CD4-positive, alpha-beta T cell treated with Interleukin-6 at 100 ng/mL for 8 hours (primary cell): ENCODE results near the gene GLB1L.

Experiments
- DNase-seq: peaks from one replicate; pipeline ENCODE4 v3.0.0-alpha.2; 2020; ENCODE audit warnings: mixed read lengths, low spot score

GLB1L gene

DNA sequence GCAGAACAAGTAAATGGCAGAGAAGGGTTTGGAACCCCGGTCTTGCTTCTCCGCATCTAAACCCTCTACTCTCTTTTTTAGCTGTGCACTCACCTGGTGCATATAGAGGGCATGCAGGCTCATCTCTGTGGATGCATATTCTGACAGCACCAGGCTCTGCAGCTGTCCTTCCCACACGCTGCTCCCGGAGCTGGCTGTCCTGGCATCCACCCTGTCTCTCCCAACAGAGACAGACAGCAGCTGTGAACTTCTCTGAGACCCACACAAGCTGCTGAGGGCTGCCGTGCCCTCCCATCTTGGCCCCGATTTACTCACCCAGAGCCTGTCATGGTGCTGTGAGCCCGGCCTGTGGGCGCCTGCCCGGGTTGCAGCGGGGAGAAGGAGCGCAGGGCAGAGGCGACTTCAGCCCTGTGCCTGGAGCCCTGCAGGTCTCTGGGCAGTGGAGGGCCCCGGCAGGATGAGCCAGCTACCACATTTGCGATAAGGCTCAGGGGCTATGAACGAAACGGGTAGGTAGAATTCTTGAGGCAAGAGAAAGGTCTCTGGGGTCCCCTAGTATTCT, 23.2 kb downstream of the GLB1L start:
- DNase-seq = no peak

GRCh38 chr2:219220652-219221402, 24.4 kb downstream of the GLB1L start:
- no peak for DNase-seq

DNA sequence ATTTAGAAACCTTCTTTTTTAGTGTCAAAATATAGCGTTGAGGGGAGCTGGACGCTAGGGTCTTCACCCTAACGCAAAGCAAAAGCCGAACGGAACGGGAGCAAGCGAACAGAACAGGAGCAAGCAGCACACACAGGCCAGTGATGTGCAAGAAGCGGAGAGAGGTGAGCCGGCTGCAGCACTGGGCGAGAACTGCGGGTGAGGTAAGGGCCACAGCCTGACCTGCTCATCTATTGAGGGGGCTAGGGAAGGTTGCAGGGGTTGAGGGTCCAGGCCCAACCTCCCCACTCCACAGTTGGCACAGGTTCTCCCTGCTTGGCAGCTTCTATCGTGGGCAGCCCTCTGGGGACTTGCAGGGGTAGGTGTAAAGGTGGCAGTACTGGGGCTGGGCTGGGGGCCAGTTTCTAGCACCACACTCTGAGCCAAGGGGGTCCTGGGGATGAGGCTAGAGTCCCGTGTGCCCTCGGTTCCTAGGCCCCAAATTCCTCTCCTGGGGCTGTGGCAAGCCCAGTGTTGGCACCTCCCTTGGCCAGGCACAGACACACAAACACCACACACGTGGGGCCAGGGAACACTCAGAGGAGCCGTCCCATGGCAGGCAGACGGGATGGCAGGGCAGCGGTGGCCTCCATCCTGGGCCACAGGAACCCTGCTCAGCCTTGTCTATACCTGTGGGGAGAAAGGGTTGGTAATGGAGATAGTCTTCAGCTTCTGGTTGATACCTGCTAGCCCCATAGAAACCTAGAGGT, 25.3 kb downstream of the GLB1L start:
- no peak for DNase-seq

- peak; percentile 87 for DNase-seq
These were observed 26.2 kb downstream of the GLB1L start, which contains the start of gene ABCB6 for GRCh38 chr2:219218732-219219701. TSS of gene ABCB6 (minus strand) at chr2:219218958. CDS start at chr2:219218673, 285 bp downstream.

- DNase-seq = no peak
These were observed 27.0 kb downstream of the GLB1L start for GRCh38 chr2:219218217-219218731.

GRCh38 chr2:219216535-219216915, 28.7 kb downstream of the GLB1L start:
- DNase-seq = no peak

DNA sequence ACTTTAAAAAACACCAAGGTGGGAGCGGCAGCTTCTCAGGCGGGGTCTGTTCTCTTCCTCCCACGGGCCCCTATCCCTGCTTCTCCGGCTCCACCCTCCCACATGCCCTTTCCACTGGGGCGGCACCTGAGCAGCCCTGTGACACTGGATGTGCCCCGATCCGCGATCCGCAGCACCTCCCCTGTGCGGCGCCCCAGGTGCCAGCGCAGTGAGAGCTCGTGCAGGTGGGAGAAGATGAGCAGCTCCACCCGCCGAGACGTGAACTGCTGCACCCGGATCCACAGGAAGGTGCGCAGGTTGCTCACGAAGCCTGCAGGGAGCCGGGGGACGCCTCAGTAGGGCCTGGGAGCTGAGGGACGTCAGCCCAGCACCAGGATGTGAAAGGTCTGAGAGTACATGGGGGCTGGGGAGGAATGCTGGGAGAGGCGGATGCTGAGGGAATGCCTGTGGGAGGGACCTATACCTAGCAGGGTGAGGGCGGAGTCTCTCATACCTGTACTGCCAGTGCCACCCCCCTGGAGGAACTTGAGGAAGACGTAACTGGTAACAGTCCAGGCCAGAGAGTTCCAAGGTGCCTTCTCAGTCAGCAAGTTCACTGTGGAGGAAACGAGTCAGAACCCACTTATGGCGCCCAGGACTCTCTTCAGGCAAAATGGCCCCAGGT, 29.2 kb downstream of the GLB1L start:
- DNase-seq = no peak

DNA sequence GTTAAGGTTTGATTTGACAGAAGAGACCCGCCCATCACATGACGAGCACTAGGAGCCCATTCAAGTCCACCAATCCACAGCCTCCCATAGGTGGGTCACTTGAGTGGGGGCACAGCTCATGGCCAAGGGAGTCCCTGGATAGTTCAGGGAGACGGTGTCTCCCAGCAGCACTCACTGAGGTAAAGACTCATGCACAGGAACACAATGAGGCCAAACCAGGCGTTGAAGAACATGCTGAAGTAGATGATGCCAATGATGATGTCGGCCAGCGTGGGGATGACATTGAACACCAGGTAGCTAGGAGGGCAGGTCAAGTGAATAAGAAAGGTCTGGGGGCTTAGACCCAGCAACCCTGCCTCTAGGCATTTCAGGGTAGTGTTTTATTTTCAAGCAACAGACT, 30.5 kb downstream of the GLB1L start:
- DNase-seq = no peak

- DNase-seq = no peak
These were observed 31.1 kb downstream of the GLB1L start for GRCh38 chr2:219214141-219214540.

GRCh38 chr2:219213486-219214071, 31.7 kb downstream of the GLB1L start:
- DNase-seq = no peak

- DNase-seq = no peak
These were observed 32.2 kb downstream of the GLB1L start for GRCh38 chr2:219213026-219213415.

DNA sequence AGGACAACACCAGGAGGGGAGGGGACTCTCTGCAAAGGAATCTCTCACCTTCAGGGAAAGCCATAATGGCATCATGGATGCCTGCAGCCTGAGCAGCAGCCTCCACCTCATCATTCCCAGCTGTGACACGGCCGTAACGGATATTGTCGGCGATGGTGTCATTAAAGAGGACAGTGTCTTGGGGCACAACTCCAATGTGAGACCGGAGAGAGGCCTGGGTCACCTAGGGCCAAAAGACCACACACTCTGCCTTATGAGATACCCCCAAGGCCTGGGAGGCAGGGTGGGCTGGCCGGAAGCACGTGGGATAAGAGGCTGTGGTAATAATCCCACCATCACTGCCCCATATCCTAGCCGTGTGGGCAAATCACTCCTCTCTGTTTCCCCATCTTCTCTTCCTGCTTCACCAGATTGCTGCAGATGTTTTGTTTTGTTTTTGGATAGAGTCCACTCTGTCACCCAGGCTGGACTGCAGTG, 34.3 kb downstream of the GLB1L start:
- DNase-seq = no peak

DNA sequence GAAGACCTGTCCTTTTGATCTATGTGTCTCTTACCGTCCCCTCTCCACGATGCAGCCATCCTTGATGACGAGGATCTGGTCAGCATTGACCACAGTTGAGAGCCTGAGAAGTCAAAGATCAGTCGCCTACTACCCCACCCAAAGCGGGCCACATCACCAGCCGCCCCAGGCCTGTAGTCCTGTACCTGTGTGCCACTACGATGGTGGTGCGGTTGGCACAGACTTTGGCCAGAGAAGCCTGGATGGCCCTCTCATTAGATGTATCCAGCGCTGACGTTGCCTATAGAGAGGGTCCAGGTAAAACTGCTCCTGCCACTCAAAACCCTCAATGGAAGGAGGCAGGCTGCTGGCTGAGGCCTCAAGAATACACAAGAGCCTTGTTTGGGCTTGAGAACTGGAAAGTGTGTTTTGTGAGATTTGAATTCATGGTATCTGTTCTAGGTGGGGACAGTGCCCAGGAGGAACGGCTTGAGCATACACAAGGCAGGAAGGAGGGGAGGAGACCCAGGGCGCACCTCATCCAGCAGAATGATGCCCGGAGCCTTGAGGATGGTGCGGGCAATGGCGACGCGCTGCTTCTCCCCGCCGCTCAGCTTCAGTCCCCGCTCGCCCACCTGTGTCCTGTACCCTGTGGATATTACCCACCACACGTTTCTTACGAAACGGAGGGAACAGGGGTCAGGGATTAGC, 34.9 kb downstream of the GLB1L start:
- DNase-seq = no peak

DNA sequence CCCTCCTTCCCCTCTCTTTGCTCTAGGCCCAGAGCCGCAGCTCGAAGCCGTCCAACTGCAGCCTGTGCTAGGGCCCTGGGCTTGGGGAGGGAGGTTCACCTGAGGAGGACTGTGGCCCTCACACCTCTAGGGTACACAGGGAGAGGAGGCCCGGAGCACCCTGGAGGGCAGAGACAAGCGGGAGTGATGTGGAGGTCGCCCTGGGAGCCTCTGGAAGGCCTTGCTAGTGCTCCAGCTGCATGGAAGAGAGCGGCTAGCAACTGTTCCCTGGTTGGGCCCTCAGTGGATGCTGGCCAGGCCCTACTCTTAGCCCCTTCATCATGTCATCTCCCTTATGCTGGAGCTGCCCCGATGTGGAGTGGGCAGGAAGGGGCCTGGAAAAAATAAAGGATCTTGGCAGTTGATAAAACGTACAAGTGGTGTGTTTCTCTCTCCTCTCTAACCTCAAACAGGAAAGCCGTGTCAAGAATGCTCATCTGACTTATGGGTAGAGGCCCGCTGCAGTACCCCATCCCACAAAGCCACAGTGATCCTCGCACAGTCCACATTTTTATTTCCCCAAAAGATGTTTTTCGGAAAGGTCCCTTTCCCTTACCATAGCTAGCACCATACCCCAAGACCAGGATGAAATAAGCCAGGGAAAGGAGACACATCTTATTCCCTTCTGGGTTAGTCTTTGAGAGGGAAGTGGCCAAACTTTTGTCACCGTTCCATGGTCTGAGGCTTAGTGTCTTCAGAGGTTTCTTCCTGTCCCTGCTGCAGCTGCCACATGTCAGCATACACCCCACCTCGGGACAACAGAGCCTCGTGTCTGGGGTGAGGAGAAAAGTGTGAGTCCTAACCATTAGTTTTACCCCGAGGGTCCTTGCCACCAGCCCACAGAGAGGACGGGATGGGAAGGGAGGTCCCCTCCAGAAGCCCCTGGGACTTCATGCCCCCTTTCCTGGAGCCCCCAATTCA, 35.7 kb downstream of the GLB1L start:
- no peak for DNase-seq

DNA sequence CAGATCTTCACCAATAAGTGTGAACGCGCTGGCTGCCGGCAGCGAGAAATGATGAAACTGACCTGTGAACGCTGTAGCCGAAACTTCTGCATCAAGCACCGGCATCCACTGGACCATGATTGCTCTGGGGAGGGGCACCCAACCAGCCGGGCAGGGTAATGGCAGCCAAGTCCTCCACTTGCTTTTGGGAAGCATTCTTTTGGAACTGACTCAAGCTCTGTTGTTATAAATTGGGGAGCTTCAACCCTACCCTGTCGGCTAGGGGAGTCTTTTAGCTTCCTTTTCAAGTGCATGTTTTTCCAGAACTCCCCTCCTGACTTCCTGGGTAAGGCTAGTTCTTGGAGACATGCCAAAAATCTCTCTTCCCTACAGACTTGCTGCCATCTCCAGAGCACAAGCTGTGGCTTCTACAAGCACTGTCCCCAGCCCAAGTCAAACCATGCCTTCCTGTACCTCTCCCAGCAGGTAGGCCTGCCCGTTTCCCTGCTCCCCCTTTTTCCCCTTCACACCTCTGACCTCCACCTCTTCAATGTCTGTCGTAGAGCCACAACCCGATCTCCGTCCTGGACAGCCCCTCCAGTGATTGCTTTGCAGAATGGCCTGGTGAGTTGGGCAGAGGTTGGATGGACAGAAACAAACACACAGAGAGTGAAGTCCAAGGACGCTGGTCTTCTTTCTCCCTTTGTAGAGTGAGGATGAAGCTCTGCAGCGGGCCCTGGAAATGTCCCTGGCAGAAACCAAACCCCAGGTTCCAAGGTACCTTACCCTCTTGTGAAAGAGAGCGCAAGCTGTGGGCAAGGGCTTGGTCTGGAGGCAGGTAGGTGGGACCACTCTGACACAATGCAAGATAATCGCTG, 37.1 kb downstream of the GLB1L start:
- no peak for DNase-seq

DNA sequence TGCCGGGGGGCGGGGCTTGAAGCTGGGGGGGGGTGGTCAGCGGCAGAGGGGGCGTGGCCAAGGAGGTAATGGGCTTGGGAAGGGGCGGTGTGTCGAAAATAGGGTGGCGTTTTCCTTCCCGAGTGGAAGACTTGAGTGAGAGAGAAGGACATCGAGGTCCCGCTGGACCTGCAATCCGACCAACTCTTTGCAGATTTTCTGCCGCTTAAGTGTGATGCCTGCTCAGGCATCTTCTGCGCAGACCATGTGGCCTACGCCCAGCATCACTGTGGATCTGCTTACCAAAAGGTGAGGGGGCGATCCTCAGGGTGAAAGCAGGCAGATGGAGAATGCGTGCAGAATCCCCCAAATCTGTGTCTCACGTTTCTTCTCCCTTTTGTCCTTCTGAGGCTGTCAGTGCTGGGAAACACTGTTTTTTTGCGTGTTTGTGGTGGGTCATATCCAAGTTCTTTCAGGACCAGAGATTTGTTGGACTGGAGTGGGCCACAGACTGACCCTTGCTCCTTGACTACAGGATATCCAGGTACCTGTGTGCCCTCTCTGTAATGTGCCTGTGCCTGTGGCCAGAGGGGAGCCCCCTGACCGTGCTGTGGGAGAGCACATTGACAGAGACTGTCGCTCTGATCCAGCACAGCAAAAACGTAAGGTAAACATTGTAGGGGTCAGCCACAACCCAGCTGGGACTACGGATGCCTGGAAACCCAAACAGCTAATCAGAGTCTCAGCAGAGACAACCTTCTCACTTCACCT, 37.9 kb downstream of the GLB1L start:
- no peak for DNase-seq
